Activated CD4-positive, alpha-beta T cell treated with anti-CD3 and anti-CD28 coated beads, Interleukin-2, amount 10 ng/mL, durations not matched to agents 24 days and 14 days (primary cell): ENCODE measurements around the gene LAMB1. TPM values are rescaled to one million over a fixed set of nuclear protein-coding genes. Genes with fewer than 3 reads are reported as not detected.
A peak's percentile ranks its signal among the peaks of the same experiment; 100 is the strongest.

Experiments
- DNase-seq: peaks from one replicate; pipeline ENCODE4 v3.0.0; 2022
- H3K27ac Mint-ChIP-seq: one replicate; pipeline ENCODE4 v1.8.0; 2022; ENCODE audit warnings: mild to moderate bottlenecking, mixed read lengths
- H3K27me3 Mint-ChIP-seq: one replicate; pipeline ENCODE4 v1.8.0; 2022; ENCODE audit warnings: mixed read lengths
- H3K36me3 Mint-ChIP-seq: one replicate; pipeline ENCODE4 v1.8.0; 2022; ENCODE audit warnings: low read depth, mild to moderate bottlenecking, mixed read lengths
- H3K4me1 Mint-ChIP-seq: one replicate; pipeline ENCODE4 v1.8.0; 2021; ENCODE audit warnings: mixed read lengths
- H3K4me3 Mint-ChIP-seq: one replicate; pipeline ENCODE4 v1.8.0; 2022; ENCODE audit warnings: mild to moderate bottlenecking, moderate library complexity, mixed read lengths
- H3K9me3 Mint-ChIP-seq: one replicate; pipeline ENCODE4 v1.8.0; 2021; ENCODE audit warnings: mixed read lengths
- intact Hi-C: fragments of 100-400 bp; cut with micrococcal nuclease; formaldehyde crosslinking; loops from one replicate; pipeline ENCODE4 v1.15.1; 2023
- total RNA-seq: library from RNA; stranded (reverse); gene quantifications from 2 replicates; pipeline ENCODE4 v1.2.3, GENCODE V29; 2022

LAMB1 gene
- total RNA-seq, 1 donor from 2014 or later, result not detected

DNA sequence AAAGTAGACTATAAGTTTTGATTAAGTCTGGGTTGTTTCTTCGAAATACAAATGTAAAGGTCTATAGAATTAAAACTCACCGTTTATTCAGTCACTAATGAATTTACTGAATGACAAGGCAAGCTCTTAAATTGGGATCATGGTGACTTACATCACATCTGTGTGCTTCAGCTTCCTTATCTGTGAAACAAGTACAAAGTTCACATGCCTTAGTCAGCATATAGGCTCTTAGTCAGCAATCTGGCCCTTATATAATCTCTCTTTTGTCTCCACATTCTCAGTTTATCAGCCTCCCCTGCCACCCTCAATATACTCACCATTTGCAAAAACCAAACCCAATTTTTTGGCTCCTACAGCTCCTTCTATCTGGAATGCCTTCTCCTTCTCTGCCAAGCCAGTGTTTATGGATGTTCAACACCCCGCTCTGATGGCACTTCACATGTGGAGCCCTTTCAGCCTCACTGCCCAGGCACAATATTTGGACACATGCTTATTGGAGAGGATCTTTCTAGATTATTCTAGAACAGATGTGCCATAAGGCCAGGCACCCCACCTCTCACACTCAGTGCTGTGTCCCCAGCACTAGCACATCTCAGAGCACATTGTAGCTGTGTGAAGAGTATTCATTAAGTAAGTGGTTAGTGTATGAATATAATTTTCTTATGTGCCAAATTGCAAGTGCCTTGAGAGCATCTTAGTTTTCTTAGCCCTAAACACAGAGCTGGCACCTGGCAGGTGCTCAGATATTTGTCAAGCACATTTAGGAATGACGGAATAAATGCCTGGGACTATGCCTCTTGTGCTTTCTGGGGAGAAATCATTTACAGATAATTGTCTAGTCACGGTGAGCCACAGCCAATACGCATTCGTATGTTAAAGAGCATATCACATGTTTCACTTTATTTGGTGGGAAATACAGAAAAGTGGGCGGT, 9.8 kb upstream of the LAMB1 start:
- Mint-ChIP-seq H3K4me1 (no peaks in the 10 kb centered on the region), H3K27me3 (peaks cover 22% of the 10 kb centered on the region), H3K36me3 (no peaks in the 10 kb centered on the region), H3K9me3 (no peaks in the 10 kb centered on the region), H3K27ac (no peak overlapping the region), H3K4me3 (no peak overlapping the region)
- intact Hi-C loops, result no loop called here
- DNase-seq, result no peak

- H3K27me3 Mint-ChIP-seq, result peaks cover 28% of the 10 kb centered on the region
- no peak for DNase-seq
- no peaks in the 10 kb centered on the region for H3K36me3 Mint-ChIP-seq
- H3K4me3 Mint-ChIP-seq, result no peak overlapping the region
- intact Hi-C loops, result no loop called here
- H3K27ac Mint-ChIP-seq, result no peak overlapping the region
- H3K4me1 Mint-ChIP-seq, result no peaks in the 10 kb centered on the region
- H3K9me3 Mint-ChIP-seq, result no peaks in the 10 kb centered on the region
Observed at GRCh38 chr7:108010377-108010776, 7.4 kb upstream of the LAMB1 start.

DNA sequence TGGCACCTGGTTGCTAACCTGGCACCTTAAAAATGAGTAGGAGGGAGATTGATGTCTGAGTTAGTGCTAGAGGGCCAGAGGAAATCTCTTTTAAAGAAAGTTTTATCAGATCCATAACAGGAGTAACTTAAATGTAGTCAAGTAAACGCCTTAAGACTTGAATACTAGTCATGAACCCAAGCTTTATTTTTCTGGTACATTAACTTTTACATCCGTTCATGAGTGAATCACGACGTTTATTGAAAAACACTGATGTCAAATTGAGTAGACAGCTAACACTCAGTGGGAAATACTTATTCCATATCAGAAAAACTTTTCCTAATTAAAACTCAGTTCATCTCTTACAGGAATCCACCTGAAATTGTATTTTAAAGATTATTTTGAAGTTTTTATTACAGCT, 6.9 kb upstream of the LAMB1 start:
- H3K27ac Mint-ChIP-seq, result no peak overlapping the region
- no peak for DNase-seq
- intact Hi-C loops, result no loop called here
- H3K4me1 Mint-ChIP-seq, result no peaks in the 10 kb centered on the region
- no peaks in the 10 kb centered on the region for H3K9me3 Mint-ChIP-seq
- H3K4me3 Mint-ChIP-seq, result no peak overlapping the region
- peaks cover 33% of the 10 kb centered on the region for H3K27me3 Mint-ChIP-seq
- no peaks in the 10 kb centered on the region for H3K36me3 Mint-ChIP-seq

- H3K4me3 Mint-ChIP-seq, result no peak overlapping the region
- no peak overlapping the region for H3K27ac Mint-ChIP-seq
- H3K4me1 Mint-ChIP-seq, result peaks cover 3% of the 10 kb centered on the region
- H3K27me3 Mint-ChIP-seq, result peaks cover 44% of the 10 kb centered on the region
- intact Hi-C loops, result no loop called here
- H3K9me3 Mint-ChIP-seq, result no peaks in the 10 kb centered on the region
- H3K36me3 Mint-ChIP-seq, result no peaks in the 10 kb centered on the region
- no peak for DNase-seq
Observed at GRCh38 chr7:108008827-108009226, 5.9 kb upstream of the LAMB1 start.

DNA sequence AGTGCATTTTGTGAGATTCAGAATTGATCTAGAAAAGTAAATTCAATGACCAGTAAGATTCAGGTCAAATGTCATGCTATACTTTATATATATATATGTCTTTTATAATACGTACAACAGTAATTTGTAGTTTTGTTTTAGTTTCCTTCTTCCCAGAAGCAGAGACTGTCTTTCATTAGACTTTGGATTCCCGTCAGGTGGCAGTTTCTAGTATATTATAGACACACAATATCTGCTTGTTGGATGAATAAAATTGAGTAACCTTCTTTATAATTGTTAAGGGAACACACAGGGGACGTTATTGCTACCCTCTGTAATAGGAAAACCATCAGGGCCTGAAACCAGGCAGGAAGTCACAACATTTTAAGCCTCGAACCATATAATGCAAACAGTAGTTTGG, 5.3 kb upstream of the LAMB1 start:
- no peak overlapping the region for H3K27ac Mint-ChIP-seq
- peaks cover 3% of the 10 kb centered on the region for H3K4me1 Mint-ChIP-seq
- no peaks in the 10 kb centered on the region for H3K36me3 Mint-ChIP-seq
- H3K27me3 Mint-ChIP-seq, result peaks cover 46% of the 10 kb centered on the region
- H3K9me3 Mint-ChIP-seq, result no peaks in the 10 kb centered on the region
- H3K4me3 Mint-ChIP-seq, result no peak overlapping the region
- DNase-seq, result no peak
- intact Hi-C loops, result no loop called here

DNA sequence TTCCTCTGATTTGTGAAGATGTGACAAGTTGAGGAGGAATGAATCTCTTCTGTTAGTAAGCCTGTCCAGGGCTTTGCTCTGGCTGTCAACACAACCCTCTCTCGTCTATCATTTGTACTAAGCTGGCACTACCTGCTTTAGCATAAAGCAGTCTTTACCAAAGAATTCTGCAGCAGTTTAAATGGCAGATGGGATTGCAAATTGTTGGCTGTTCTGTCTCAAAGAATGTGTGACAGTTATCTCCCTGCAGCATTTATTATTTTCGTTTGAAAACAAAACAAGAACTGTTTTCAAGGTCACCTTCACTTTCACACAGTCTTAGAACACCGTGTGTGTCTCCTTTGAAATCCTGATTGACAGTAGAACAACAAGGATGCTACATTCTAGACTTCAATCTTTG, 4.8 kb upstream of the LAMB1 start:
- H3K36me3 Mint-ChIP-seq, result no peaks in the 10 kb centered on the region
- intact Hi-C loops, result no loop called here
- no peaks in the 10 kb centered on the region for H3K9me3 Mint-ChIP-seq
- H3K4me3 Mint-ChIP-seq, result no peak overlapping the region
- H3K27ac Mint-ChIP-seq, result no peak overlapping the region
- peaks cover 46% of the 10 kb centered on the region for H3K27me3 Mint-ChIP-seq
- DNase-seq, result no peak
- peaks cover 3% of the 10 kb centered on the region for H3K4me1 Mint-ChIP-seq

DNA sequence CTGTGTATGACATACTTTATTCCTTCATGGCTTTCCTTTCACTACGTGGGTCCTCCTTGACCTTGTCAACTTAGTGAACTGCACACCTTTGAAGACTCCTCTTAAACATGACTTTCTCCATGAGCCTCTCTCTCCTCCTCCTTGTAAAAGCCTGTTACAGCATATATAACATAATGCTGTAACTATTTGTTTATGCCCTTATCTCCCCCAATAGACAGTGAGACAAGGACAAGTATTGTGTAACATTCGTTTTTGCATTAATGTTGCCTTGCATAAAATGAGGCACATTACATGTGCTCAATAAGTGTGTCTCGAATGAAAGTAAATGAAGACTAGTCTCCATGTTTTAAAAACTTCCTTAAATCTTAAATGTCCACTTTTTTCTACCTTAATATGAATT, 4.3 kb upstream of the LAMB1 start:
- no peak for DNase-seq
- H3K36me3 Mint-ChIP-seq, result no peaks in the 10 kb centered on the region
- peaks cover 46% of the 10 kb centered on the region for H3K27me3 Mint-ChIP-seq
- no peak overlapping the region for H3K4me3 Mint-ChIP-seq
- intact Hi-C loops, result no loop called here
- no peaks in the 10 kb centered on the region for H3K9me3 Mint-ChIP-seq
- no peak overlapping the region for H3K27ac Mint-ChIP-seq
- peaks cover 3% of the 10 kb centered on the region for H3K4me1 Mint-ChIP-seq

- intact Hi-C loops, result no loop called here
- H3K4me3 Mint-ChIP-seq, result peak overlapping the region; percentile 39
- no peak for DNase-seq
- no peaks in the 10 kb centered on the region for H3K9me3 Mint-ChIP-seq
- peaks cover 8% of the 10 kb centered on the region for H3K4me1 Mint-ChIP-seq
- no peak overlapping the region for H3K27ac Mint-ChIP-seq
- peaks cover 57% of the 10 kb centered on the region for H3K27me3 Mint-ChIP-seq
- H3K36me3 Mint-ChIP-seq, result no peaks in the 10 kb centered on the region
Observed at GRCh38 chr7:108004220-108005142, 1.5 kb upstream of the LAMB1 start.

DNA sequence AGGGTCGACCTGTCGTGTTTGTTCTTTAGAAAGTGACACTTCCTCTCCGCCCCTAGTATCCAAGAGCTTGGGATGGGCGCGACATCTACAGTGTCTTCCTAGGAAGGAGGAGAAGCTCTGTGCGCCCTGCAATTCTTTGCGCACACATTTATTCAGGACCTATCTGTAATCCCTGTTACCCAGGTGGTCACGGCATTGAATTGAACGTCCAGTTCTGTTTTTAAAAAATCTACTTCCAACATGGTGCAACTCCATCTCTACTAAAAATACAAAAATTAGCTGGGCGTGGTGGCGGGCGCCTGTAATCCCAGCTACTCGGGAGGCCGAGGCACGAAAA, 606 bp upstream of the LAMB1 start:
- no peaks in the 10 kb centered on the region for H3K9me3 Mint-ChIP-seq
- H3K36me3 Mint-ChIP-seq, result no peaks in the 10 kb centered on the region
- H3K27me3 Mint-ChIP-seq, result peaks cover 62% of the 10 kb centered on the region
- intact Hi-C loops, result no loop called here
- H3K4me3 Mint-ChIP-seq, result peak overlapping the region; percentile 39
- H3K4me1 Mint-ChIP-seq, result peaks cover 8% of the 10 kb centered on the region
- no peak overlapping the region for H3K27ac Mint-ChIP-seq
- no peak for DNase-seq

DNA sequence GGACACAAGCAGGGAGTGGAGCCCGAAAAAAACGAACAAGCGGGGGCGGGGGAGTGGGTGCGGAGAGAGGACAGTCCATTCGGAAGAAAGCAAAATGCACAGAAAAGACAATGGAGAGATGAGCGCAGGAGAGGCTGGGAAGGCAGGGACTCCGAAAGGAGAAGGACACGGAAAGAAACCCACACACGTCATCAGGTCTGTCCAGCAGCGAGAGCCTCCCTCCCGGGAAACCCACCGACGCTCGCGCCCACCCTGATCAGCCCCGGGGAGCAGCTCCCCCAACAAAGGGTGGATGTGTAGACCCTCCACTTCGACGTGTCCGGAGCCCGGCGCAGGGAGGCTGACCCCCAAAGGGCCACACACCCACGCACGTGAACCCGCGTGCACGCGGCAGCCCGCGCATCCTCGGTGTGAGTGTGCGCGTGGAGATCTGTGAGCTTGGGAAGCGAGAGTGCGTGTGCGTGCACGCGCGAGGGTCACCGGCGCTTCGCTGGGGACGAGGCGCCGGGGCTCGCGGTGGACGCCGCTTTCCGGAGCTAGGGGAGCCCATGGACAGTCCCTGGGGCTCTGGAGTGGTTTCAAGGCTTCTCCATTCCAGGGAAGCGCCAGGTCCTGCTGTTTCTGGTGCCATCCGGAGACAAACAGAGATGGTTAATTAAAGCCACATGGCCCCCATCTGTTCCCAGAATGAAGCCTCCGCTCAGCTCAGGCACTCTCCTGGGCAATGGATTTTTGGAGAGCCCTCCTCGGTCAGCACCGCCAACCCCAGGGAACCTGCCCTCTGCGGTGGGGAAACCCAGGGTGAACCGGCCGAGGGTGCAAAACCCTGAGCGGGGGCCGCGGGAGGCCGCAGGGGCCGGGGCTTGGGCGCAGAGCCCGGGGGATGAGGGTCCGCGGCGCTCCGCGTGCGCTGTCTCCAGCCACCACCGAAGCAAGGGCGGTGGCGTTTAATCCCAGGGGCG, 916 bp downstream of the LAMB1 start:
- Mint-ChIP-seq H3K27me3 (peaks cover 63% of the 10 kb centered on the region), H3K9me3 (no peaks in the 10 kb centered on the region), H3K36me3 (no peaks in the 10 kb centered on the region), H3K4me1 (peaks cover 8% of the 10 kb centered on the region), H3K4me3 (peak overlapping the region; percentile 79), H3K27ac (no peak overlapping the region)
- DNase-seq, result no peak
- intact Hi-C loops, result no loop called here

DNA sequence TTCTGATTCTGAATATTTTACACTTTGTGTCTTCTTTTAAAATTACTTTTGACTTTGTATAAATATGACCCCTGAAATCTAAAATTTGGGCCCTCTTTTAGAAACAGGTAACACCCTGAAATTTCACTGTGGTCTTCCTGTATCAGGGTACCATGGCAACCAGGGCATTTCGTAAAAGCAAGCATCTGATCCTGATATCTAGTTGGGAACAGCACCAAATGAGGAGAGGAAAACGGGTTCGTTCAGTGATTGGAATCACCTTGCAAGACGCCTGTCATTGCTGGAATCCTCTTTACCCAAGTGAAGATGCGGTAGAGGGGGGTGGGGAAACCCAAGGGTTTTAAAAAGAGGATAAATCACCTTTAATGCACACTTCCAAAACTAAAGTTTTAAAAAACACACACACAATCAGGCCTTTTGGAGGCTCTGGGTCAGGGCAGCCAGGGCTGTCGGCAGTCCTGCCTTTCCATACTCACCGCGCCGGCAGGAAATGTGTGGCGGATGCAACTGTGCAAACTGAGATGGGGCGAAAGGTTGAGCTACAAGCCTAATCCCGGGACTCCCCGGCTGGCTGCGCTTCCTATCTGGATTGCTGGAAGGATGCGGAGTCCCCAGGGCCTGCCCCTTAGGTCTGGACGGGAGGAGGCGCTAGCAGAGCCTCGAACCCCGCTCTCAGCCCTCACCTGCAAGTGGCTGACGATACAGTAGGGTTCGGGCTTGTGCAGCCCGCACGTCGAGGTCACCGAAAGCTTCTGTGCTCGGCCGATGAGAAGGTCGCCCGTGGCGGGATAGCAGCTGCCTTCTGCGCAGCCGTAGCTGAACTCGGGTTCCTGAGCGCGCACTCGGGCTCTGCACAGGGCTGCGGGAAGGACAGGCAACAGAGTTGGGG, 1.8 kb downstream of the LAMB1 start:
- Mint-ChIP-seq H3K27ac (no peak overlapping the region), H3K36me3 (no peaks in the 10 kb centered on the region), H3K9me3 (no peaks in the 10 kb centered on the region), H3K4me3 (peak overlapping the region; percentile 79), H3K27me3 (peaks cover 61% of the 10 kb centered on the region), H3K4me1 (peaks cover 8% of the 10 kb centered on the region)
- intact Hi-C loops, result no loop called here
- DNase-seq, result no peak

DNA sequence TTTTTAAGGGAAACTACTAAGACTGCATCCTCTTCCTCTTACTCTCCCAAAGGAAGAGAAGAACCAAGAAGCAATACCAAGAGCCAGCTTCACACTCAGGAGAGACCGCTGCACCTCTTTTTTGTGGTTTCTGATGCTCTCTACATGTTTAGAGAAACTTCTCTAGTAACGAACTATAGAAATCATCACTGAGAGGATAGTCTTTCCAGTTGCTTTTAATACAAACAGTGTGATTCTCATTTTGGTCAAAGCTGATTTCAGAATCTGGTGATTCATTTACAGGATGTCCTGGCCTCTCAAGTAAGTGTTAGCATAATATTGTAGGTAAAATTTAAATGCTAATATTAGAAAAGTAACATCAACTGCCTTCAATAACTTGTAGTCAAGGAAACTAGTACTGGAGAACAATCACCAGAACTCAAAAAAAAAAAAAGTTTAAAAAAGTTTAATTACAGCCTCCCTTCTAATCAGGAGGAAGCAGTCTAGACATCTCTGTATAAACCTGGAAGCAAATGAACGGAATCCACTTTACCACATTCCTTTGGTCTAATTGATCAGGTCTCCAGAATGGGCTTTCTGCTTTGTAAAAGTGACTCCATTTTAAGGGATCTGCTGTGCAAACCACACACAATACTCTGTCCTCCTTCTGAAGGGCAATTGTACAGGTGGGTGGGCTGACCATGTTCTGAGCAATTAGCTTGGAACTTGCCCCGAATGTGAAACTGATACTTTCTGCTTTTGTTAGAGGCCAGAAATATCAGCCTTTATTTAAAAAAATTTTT, 3.0 kb downstream of the LAMB1 start:
- no peaks in the 10 kb centered on the region for H3K36me3 Mint-ChIP-seq
- intact Hi-C loops, result no loop called here
- H3K4me1 Mint-ChIP-seq, result peaks cover 8% of the 10 kb centered on the region
- peaks cover 65% of the 10 kb centered on the region for H3K27me3 Mint-ChIP-seq
- H3K9me3 Mint-ChIP-seq, result no peaks in the 10 kb centered on the region
- H3K4me3 Mint-ChIP-seq, result no peak overlapping the region
- no peak overlapping the region for H3K27ac Mint-ChIP-seq
- no peak for DNase-seq
